CD14-positive monocyte (primary cell): Measurements from ENCODE around the gene BNC2. TPM values are rescaled to one million over a fixed set of nuclear protein-coding genes. Genes with fewer than 3 reads are reported as not detected.
"Not testable (repeated sequence)": the region's sequence is repeated elsewhere in the genome, so short reads cannot be mapped to it uniquely, and the experiment has no call there.

Experiments
- DNase-seq, 3 donors: peaks; one replicate each; pipeline ENCODE4 v3.0.0-alpha.2; 2011 to 2022
- H2AFZ ChIP-seq: 2 replicates; pipeline ENCODE4 v1.6.0; 2012; ENCODE audit warnings: mild to moderate bottlenecking, low read depth, low read length, inconsistent platforms; ENCODE audit not compliant: insufficient read depth, poor library complexity, severe bottlenecking
- H3K27ac ChIP-seq, 2 donors: 1 replicate in 1 of 2; 2 replicates in 1 of 2; pipeline ENCODE4 v1.5.1; 2012 to 2013; ENCODE audit warnings: low read length in 2 of 2, control low read depth in 1 of 2, inconsistent platforms in 1 of 2, low read depth in 1 of 2, mild to moderate bottlenecking in 1 of 2
- H3K27me3 ChIP-seq, 2 donors: one replicate each; pipeline versions ENCODE4 v1.6.0 to v1.6.1; 2011 to 2013; ENCODE audit warnings: low read length in 2 of 2; ENCODE audit not compliant: control insufficient read depth in 2 of 2, insufficient read depth in 2 of 2
- H3K36me3 ChIP-seq, 2 donors: replicated peaks in 1 of 2; 1 replicate in 1 of 2; 2 replicates in 1 of 2; pipeline versions ENCODE4 v1.5.1 to v1.6.1; 2012 to 2013; ENCODE audit warnings: low read length in 2 of 2, control low read depth in 1 of 2, inconsistent platforms in 1 of 2, mild to moderate bottlenecking in 1 of 2; ENCODE audit not compliant: insufficient read depth in 2 of 2, control insufficient read depth in 1 of 2
- H3K4me1 ChIP-seq, 2 donors: 1 replicate in 1 of 2; 2 replicates in 1 of 2; pipeline versions ENCODE4 v1.5.1 to v1.6.1; 2012 to 2013; ENCODE audit warnings: low read length in 2 of 2, control low read depth in 1 of 2, inconsistent platforms in 1 of 2, mild to moderate bottlenecking in 1 of 2, moderate library complexity in 1 of 2; ENCODE audit not compliant: insufficient read depth in 2 of 2, control insufficient read depth in 1 of 2
- H3K4me2 ChIP-seq: replicated peaks from 2 replicates; pipeline ENCODE3; 2012; ENCODE audit warnings: low read length, moderate library complexity, mild to moderate bottlenecking; ENCODE audit not compliant: poor library complexity, severe bottlenecking; ENCODE audit errors: extremely low read depth
- H3K4me3 ChIP-seq, 3 experiments: fragments of 200-600 bp in 1 of 3; sonication (generic) in 1 of 3; replicated peaks in 1 of 3; 1 replicate in 2 of 3; 2 replicates in 1 of 3; pipeline ENCODE4 v1.5.1; 2011 to 2013; ENCODE audit warnings: low read length in 3 of 3, mild to moderate bottlenecking in 3 of 3, control low read depth in 2 of 3, low read depth in 2 of 3, inconsistent platforms in 1 of 3, moderate library complexity in 1 of 3
- H3K79me2 ChIP-seq: 2 replicates; pipeline ENCODE4 v1.6.0; 2012; ENCODE audit warnings: mild to moderate bottlenecking, control low read depth, inconsistent platforms, low read length, moderate library complexity; ENCODE audit not compliant: insufficient read depth
- H3K9ac ChIP-seq: 2 replicates; pipeline ENCODE4 v1.6.0; 2017; ENCODE audit warnings: low read length, mild to moderate bottlenecking; ENCODE audit not compliant: insufficient read depth, poor library complexity, severe bottlenecking
- H3K9me3 ChIP-seq, 2 donors: replicated peaks in 1 of 2; 1 replicate in 1 of 2; 2 replicates in 1 of 2; pipeline versions ENCODE4 v1.5.1 to v1.6.1; 2012 to 2013; ENCODE audit warnings: low read length in 2 of 2, control low read depth in 1 of 2; ENCODE audit not compliant: control insufficient read depth in 1 of 2, insufficient read depth in 1 of 2
- H4K20me1 ChIP-seq: 2 replicates; pipeline ENCODE4 v1.6.0; 2012; ENCODE audit warnings: mild to moderate bottlenecking, low read length, control low read depth, moderate library complexity; ENCODE audit not compliant: insufficient read depth
- H3K27ac Mint-ChIP-seq, 7 donors: one replicate each; pipeline ENCODE4 v1.8.0; 2020; ENCODE audit warnings: mild to moderate bottlenecking in 7 of 7, mixed read lengths in 7 of 7, moderate library complexity in 6 of 7, inconsistent platforms in 2 of 7
- H3K27me3 Mint-ChIP-seq, 3 donors: one replicate each; pipeline ENCODE4 v1.8.0; 2021 to 2022; ENCODE audit warnings: low read depth in 3 of 3, mild to moderate bottlenecking in 3 of 3, mixed read lengths in 3 of 3, moderate library complexity in 3 of 3, inconsistent platforms in 1 of 3
- H3K36me3 Mint-ChIP-seq, 2 donors: one replicate each; pipeline ENCODE4 v1.8.0; 2020; ENCODE audit warnings: mixed read lengths in 2 of 2, inconsistent platforms in 1 of 2, mild to moderate bottlenecking in 1 of 2
- H3K4me1 Mint-ChIP-seq: one replicate; pipeline ENCODE4 v1.8.0; 2020; ENCODE audit warnings: mild to moderate bottlenecking, mixed read lengths
- H3K4me3 Mint-ChIP-seq, 2 donors: one replicate each; pipeline ENCODE4 v1.8.0; 2020; ENCODE audit warnings: mild to moderate bottlenecking in 2 of 2, mixed read lengths in 2 of 2, moderate library complexity in 1 of 2
- H3K9me3 Mint-ChIP-seq, 7 donors: one replicate each; pipeline ENCODE4 v1.8.0; 2020 to 2022; ENCODE audit warnings: mixed read lengths in 7 of 7, mild to moderate bottlenecking in 6 of 7, moderate library complexity in 6 of 7, inconsistent platforms in 2 of 7
- CTCF ChIP-seq: fragments of 200-600 bp; IDR thresholded peaks from one replicate; pipeline ENCODE4 v1.8.0; 2022; ENCODE audit warnings: antibody characterized with exemption, mild to moderate bottlenecking
- WGBS: methylation state at CpG from one replicate; pipeline ENCODE4 v1.1.5; 2013; ENCODE audit warnings: missing lambda C conversion rate; ENCODE audit not compliant: insufficient coverage; 5-methylcytosine and 5-hydroxymethylcytosine counted together
- intact Hi-C, 2 donors: fragments of 100-400 bp; cut with micrococcal nuclease; formaldehyde crosslinking; loops; one replicate each; pipeline versions ENCODE4 v1.15.0 to v1.15.1; 2023
- polyA plus RNA-seq, 3 donors: library from polyadenylated mRNA; depleted of rRNA in 1 of 3; unstranded in 2 of 3; stranded (reverse) in 1 of 3; fragments of 300-500 nt in 2 of 3; fragments of >200 nt in 1 of 3; fragmentation: Illumina TruSeq in 2 of 3; gene quantifications; 1 replicate in 2 of 3; 2 replicates in 1 of 3; pipeline ENCODE4 v1.2.3, GENCODE V29; 2012 to 2021

The BNC2 gene
- polyA plus RNA-seq, 3 donors = 0.01 TPM; not detected in 2

GRCh38 chr9:16441791-16442190 lies 428.7 kb downstream of the BNC2 start:
- DNase-seq = no peak
- H4K20me1 ChIP-seq = no peaks in the 10 kb centered on the region

GRCh38 chr9:16438831-16439230 lies 431.6 kb downstream of the BNC2 start:
- H3K79me2 ChIP-seq, H3K27me3 Mint-ChIP-seq, H3K4me3 Mint-ChIP-seq, H3K27me3 ChIP-seq, H3K4me2 ChIP-seq, H3K36me3 Mint-ChIP-seq, H2AFZ ChIP-seq, intact Hi-C loops, H3K36me3 ChIP-seq, H3K4me1 Mint-ChIP-seq, H3K4me1 ChIP-seq, H4K20me1 ChIP-seq, H3K27ac Mint-ChIP-seq, H3K4me3 ChIP-seq, H3K27ac ChIP-seq, H3K9ac ChIP-seq: not testable (repeated sequence)
- 100% methylated on average over 1 of the region's 6 CpGs for WGBS
- peak in 1 of 3 donors; percentile 15 for DNase-seq
- peaks cover 3 to 22% (median 4%) of the 10 kb centered on the region in 7 donors for H3K9me3 Mint-ChIP-seq
- H3K9me3 ChIP-seq = peaks cover 0 to 19% of the 10 kb centered on the region in 2 donors

More at GRCh38 chr9:16441791-16442190, 428.7 kb downstream of the BNC2 start:
- no peak for TF ChIP-seq CTCF
- no peaks in the 10 kb centered on the region for H3K36me3 Mint-ChIP-seq
- H2AFZ ChIP-seq = no peak overlapping the region
- no peak overlapping the region for H3K4me2 ChIP-seq
- no peak overlapping the region for H3K4me3 Mint-ChIP-seq
- no peak overlapping the region for H3K4me3 ChIP-seq
- peaks cover 0 to 5% (median 2%) of the 10 kb centered on the region in 3 donors for H3K27me3 Mint-ChIP-seq
- peaks cover 0 to 5% of the 10 kb centered on the region in 2 donors for H3K9me3 ChIP-seq
- peaks cover 0 to 14% (median 3%) of the 10 kb centered on the region in 7 donors for H3K9me3 Mint-ChIP-seq
- WGBS = no CpG with 5 or more reads among the region's 4 CpGs
- intact Hi-C loops = no loop called here
- no peaks in the 10 kb centered on the region for H3K4me1 Mint-ChIP-seq
- H3K4me1 ChIP-seq = no peaks in the 10 kb centered on the region
- H3K27ac ChIP-seq = no peak overlapping the region
- H3K27ac Mint-ChIP-seq = no peak overlapping the region
- H3K79me2 ChIP-seq = no peaks in the 10 kb centered on the region
- no peaks in the 10 kb centered on the region for H3K36me3 ChIP-seq
- H3K9ac ChIP-seq = no peak overlapping the region
- no peaks in the 10 kb centered on the region for H3K27me3 ChIP-seq
